GM19463 (cell line): ENCODE results near the gene CACNG4.

ENCODE experiments used
- ATAC-seq: cut with Tn5 transposase; IDR thresholded peaks from one replicate; pipeline ENCODE4 v1.9.1; 2021; ENCODE audit warnings: mild to moderate bottlenecking, moderate library complexity; ENCODE audit not compliant: unreplicated experiment

CACNG4 gene

GRCh38 chr17:67016039-67016762 lies 51.7 kb downstream of the CACNG4 start:
- no peak for ATAC-seq

DNA sequence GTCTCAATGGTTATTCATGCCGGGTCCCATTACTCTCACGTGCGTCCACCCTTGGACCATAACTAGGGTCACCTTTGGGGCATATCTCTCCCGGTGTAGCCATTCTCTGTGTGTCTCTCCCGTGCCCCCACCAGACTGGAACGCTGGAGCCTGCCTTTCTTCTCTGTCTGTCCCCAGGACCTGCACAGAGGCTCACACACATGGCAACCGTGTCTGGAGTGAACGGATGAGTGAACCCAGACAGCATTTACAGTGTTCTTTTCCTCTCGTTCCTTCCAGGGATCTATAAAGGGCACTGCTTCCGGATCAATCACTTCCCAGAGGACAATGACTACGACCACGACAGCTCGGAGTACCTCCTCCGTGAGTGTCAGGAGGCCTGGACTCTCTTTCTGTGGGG lies 53.4 kb downstream of the CACNG4 start:
- ATAC-seq: no peak

DNA sequence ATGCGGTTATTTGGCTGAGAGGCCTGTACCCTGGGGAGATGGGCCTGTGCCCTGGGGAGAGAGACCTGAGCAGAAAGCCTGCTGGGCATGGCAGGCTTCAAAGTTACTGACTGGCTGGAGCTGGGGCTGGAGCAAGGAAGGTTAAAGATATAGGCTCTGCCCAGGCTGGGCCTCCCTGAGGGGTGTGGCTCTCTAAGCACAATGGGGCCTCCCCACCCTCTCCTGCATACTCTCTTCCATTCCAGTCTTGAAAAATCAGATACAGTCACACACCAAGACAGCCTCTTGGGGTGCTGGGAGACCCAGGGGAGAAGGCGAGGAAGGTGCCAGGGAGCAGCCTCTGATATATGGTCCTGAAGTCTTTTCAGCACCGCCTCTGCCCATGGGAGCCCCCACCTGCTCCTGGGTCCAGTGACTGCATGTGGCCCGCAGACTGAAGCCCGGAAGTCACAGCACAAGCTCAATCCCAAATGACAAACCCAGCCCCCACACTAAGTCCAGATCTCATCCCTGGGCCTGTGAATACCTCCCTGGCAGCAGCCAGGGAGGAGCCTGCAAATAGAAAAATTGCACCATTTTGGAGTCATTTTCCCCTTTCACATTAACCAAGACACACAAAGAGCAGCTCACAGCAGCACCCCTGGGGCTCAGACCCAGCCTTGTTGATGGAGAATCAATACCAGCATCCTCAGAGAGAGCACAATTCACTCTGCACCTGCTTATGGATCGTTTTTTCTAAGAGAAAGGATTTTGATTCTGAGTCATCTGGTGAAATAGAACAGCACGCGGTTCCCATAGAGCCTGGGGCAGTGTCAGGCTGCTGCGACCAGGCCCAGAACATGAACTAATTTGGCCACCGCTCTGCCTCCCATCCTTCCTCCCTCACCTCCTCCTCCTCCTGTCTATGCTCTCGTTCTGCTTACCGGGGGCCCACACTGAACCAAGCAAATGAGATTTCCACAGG lies 54.2 kb downstream of the CACNG4 start:
- no peak for ATAC-seq

DNA sequence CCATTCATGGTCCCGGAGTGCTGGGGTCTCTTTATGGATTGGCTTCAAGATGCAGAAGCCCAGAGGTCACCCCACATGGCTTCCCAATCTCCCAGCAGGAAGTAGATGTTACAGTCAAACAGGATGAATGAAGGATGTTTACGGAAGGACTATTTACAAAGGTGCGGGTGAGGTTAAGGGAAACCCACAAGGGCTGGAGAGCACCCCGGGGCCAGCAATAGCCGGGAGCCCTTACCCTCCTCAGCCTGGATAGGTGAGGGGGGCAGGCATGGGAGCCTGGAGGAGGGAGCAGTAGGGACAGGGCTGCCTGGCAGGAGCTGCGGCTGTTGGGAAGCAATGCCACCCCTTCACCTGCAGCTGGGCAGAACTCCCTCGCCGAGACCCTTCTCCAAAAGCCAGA lies 55.3 kb downstream of the CACNG4 start:
- no peak for ATAC-seq

DNA sequence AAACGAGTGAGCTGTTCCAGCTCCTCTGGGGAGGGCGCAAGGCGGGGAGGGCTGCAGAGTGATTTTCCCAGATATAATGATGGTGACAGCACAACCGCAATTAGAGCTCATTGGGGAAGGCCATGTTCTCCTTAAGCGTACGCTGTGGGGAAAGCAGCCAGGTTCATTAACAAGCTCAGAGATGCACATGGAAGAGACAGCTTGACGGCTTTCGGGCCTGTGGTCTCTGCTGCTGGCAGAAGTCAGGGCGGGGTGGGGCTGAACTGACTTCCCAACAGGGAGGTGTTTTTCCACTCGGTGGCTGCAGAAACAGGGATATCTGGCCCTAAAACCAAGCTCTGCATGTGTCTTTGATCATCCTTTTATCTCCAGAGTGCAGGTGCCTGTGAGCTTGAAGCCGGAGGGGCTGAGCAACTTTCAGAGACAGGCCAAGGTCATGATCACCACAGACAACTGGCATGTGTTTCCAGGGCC lies 55.8 kb downstream of the CACNG4 start:
- no peak for ATAC-seq

- no peak for ATAC-seq
These were observed 56.7 kb downstream of the CACNG4 start for GRCh38 chr17:67021196-67021595.

- no peak for ATAC-seq
These were observed 57.4 kb downstream of the CACNG4 start for GRCh38 chr17:67021743-67022450.

GRCh38 chr17:67022451-67022810 lies 57.9 kb downstream of the CACNG4 start:
- no peak for ATAC-seq

GRCh38 chr17:67024736-67025135 lies 60.2 kb downstream of the CACNG4 start:
- no peak for ATAC-seq

GRCh38 chr17:67025216-67025792 lies 60.8 kb downstream of the CACNG4 start:
- ATAC-seq: no peak

- no peak for ATAC-seq
These were observed 61.8 kb downstream of the CACNG4 start for GRCh38 chr17:67026341-67026740.

DNA sequence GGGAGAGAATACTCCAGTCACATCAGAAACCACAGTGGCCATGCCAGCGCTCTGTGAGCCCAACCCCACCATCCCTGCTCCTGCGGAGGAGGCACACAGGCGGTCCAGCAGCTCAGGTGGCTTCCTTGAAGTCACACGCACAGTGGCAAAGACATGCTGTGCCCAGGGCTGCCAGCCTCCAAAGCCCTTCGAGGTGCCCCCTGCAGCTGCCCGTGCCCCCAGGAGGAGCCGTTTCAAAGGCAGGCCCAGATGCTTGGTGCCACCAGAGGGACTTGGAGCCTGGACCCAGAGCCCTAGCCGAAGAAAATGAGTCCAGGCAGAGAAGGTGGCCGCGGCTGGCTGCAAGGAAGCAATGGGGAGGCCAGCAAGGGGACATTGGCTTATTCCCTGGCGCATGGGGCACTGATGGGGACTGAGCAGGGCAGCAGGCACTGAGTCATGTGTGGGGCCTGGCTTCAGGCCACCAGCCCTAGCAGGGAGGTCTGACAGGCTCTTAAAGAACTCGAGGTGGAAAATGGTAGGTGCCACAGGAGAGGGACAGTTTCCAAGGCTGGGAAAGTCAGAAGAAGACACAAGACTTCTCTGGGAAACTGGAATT lies 62.6 kb downstream of the CACNG4 start:
- no peak for ATAC-seq

DNA sequence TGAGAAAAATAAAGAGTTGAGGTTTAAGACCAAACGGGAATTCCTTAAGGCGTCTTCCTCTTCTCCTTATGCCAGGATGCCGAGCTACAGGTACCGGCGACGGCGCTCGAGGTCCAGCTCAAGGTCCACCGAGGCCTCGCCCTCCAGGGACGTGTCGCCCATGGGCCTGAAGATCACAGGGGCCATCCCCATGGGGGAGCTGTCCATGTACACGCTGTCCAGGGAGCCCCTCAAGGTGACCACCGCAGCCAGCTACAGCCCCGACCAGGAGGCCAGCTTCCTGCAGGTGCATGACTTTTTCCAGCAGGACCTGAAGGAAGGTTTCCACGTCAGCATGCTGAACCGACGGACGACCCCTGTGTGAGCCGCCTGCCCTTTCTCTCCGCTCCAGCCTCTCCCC lies 66.1 kb downstream of the CACNG4 start:
- no peak for ATAC-seq

DNA sequence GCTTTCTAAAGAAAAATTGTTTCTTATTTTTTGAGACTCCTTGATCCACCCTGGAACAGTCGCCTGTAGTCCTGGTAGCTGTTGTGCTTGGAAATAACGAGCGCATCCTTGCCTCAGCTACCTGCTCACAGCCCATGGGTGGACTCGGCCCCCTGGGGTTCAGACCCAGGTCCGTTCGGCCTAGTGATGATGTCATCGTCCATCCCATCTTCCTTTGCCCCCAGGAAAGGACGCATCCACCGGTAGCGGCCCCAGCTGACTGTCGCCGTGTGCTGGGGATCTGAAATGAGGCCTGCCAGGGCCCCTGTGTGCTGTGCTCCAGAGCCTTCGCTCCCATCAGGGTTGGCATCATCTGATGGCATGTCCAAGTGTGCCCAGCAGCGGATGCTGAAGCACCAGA lies 67.9 kb downstream of the CACNG4 start:
- ATAC-seq: no peak

DNA sequence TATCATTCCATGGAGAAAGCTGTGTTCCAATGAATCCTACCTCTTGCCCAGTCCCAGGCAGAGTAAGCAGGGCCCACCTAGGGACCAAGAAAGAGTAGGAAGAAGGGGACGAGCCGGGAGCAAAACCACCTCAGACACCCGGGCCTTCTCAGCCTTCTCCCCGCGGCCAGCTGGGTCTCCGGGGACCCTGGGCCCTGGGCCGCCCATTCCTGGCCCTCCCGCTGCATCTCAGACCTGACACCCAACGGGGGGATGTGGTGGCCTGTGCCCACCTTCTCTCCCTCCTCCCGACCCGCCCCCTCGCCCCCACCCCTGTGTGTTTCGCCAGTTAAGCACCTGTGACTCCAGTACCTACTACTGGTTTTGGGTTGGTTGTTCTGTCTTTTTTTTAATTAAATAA lies 68.5 kb downstream of the CACNG4 start:
- ATAC-seq: no peak

GRCh38 chr17:67033613-67034012 lies 69.1 kb downstream of the CACNG4 start:
- no peak for ATAC-seq

DNA sequence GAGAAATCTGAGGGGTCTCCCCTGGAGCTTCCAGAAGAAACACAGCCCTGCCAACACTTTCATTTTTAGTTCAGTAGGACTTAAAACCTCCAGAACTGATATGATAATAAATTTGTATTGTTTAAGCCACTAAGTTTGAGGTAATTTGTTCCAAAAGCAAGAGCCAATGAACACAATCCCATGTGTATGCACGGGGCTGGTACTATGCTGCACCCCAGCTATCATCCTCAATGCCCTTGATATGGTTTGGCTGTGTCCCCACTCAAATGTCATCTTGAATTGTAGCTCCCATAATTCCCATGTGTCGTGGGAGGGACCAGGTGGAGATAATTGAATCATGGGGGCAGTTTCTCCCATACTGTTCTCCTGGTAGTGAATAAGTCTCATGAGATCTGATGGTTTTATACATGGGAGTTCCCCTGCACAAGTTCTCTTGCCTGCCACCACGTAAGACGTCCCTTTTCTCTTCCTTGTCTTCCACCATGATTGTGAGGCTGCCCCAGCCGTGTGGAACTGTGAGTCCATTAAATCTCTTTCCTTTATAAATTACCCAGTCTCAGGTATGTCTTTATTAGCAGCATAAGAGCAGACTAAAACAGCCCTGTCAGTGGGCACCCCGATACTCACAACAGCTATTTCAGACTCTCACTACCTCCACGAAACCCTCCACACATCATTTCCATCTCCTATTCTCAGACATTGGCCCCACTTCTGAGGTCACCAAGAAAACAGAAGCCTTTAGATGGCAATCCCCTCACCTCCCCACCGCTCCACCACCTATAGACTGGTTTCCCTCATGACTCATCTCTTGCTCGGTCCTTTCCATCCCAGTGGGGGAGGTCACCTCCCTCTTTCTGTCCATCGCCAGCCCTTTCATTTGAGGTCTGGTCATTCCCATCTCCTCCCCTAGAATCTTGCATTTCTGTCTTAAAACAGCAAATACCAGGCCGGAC lies 70.9 kb downstream of the CACNG4 start:
- ATAC-seq: peak; percentile 90

DNA sequence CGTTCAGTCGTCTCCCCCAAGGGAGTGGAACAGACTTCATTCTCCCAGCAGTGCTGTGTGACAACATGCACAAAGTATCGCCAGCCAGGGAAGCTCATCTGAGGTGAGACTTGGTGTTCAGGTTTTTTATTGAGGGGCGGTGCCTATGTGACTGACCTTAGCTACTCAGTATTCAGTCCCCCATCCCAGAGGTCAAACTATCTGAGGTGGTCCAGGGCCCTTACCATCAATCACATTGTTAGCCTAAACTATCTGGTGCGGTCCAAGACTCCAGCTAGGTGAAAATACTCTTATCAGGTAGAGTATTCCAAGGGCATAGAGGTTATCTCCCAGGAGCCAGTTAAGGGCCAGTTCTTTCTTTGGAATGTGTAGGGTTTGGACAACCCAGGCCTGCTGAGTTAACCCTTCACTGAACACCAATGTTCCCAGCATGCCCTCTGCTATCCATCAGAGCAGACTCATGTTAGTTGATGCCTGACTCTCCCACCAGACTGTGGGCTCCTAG lies 74.4 kb downstream of the CACNG4 start:
- no peak for ATAC-seq

DNA sequence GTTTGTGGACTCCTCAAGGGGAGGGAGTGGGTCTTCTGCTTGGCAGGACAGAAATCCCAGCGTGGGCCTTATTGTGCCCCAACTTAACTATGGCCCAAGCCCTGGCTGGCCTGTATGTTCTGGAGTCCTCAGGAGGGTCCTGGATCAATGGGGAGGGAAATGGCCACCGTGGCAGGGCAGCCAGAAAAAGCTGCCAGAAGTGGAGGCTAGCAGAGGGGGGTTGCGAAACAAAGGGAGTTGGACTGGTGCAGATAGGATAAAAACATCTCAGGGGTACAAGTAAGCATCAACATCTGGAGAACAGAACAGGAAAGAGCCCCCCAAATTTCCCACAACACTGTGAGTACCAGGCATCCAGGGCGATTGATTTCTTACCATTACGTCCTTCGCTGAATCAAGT lies 76.1 kb downstream of the CACNG4 start:
- ATAC-seq: no peak
